Neural cell (in vitro differentiated cells): ENCODE data around the gene AGBL4. TPM values are rescaled to one million over a fixed set of nuclear protein-coding genes. Genes with fewer than 3 reads are reported as not detected.

Experiments
- H2AFZ ChIP-seq: fragments of 200-600, 300-800 bp; sonication (generic), shearing (Covaris generic); 2 replicates; pipeline ENCODE4 v1.6.0; 2014; ENCODE audit warnings: low read depth, mild to moderate bottlenecking, antibody characterized with exemption, low read length, moderate library complexity
- H3F3A ChIP-seq: fragments of 200-600 bp; shearing (Covaris generic); 2 replicates; pipeline ENCODE4 v1.6.1; 2016; ENCODE audit warnings: mild to moderate bottlenecking, moderate library complexity, mixed read lengths, antibody characterized with exemption, low read length; ENCODE audit not compliant: insufficient read depth, poor library complexity, severe bottlenecking
- H3K27ac ChIP-seq: fragments of 200-600, 300-800 bp; sonication (generic), shearing (Covaris generic); 2 replicates; pipeline ENCODE4 v1.5.1; 2014; ENCODE audit warnings: mild to moderate bottlenecking, low read length, moderate library complexity
- H3K27me3 ChIP-seq: fragments of 300-800, 200-600 bp; sonication (generic), shearing (Covaris generic); 2 replicates; pipeline ENCODE4 v1.6.0; 2014; ENCODE audit warnings: mild to moderate bottlenecking, low read depth, low read length, moderate library complexity; ENCODE audit not compliant: insufficient read depth
- H3K36me3 ChIP-seq: fragments of 300-800, 200-600 bp; sonication (generic), shearing (Covaris generic); 2 replicates; pipeline ENCODE4 v1.5.1; 2014; ENCODE audit warnings: mild to moderate bottlenecking, antibody characterized with exemption, low read length, moderate library complexity; ENCODE audit not compliant: insufficient read depth
- H3K4me2 ChIP-seq: fragments of 300-800, 200-600 bp; sonication (generic), shearing (Covaris generic); 2 replicates; pipeline ENCODE4 v1.6.0; 2014; ENCODE audit warnings: mild to moderate bottlenecking, low read length
- H3K4me3 ChIP-seq: fragments of 300-800, 200-600 bp; sonication (generic), shearing (Covaris generic); 2 replicates; pipeline ENCODE4 v1.5.1; 2014; ENCODE audit warnings: mild to moderate bottlenecking, low read length, moderate library complexity
- H3K79me2 ChIP-seq: fragments of 200-600 bp; shearing (Covaris generic); replicated peaks from 2 replicates; pipeline ENCODE4 v1.6.0; 2014; ENCODE audit warnings: mild to moderate bottlenecking, low read length, moderate library complexity; ENCODE audit not compliant: insufficient read depth
- H3K9ac ChIP-seq: fragments of 300-800, 200-600 bp; sonication (generic), shearing (Covaris generic); 2 replicates; pipeline ENCODE4 v1.6.1; 2016; ENCODE audit warnings: mild to moderate bottlenecking, low read length, mixed read lengths
- H3K9me2 ChIP-seq: fragments of 200-600 bp; shearing (Covaris generic); 2 replicates; pipeline ENCODE4 v1.6.1; 2016; ENCODE audit warnings: mild to moderate bottlenecking, low read length, mixed read lengths; ENCODE audit not compliant: insufficient read depth
- H3K9me3 ChIP-seq: fragments of 200-600, 300-800 bp; sonication (generic), shearing (Covaris generic); 2 replicates; pipeline ENCODE4 v1.6.1; 2016; ENCODE audit warnings: mild to moderate bottlenecking, mixed run types, low read length, moderate library complexity, mixed read lengths
- H4K20me1 ChIP-seq: fragments of 200-600 bp; shearing (Covaris generic); 2 replicates; pipeline ENCODE4 v1.6.1; 2016; ENCODE audit warnings: mild to moderate bottlenecking, mixed run types; ENCODE audit not compliant: insufficient read depth
- CTCF ChIP-seq: fragments of 450-650 bp; IDR thresholded peaks from 2 replicates; pipeline ENCODE4 v1.5.1; 2014; ENCODE audit warnings: antibody characterized with exemption, mild to moderate bottlenecking, moderate library complexity; ENCODE audit not compliant: poor library complexity, severe bottlenecking
- EP300 ChIP-seq: fragments of 450-650 bp; conservative IDR thresholded peaks from 2 replicates; pipeline ENCODE4 v1.6.1; 2014; ENCODE audit warnings: antibody characterized with exemption, mild to moderate bottlenecking, moderate library complexity; ENCODE audit not compliant: poor library complexity, severe bottlenecking
- EZH2 ChIP-seq: fragments of 200-600, 300-800 bp; shearing (Covaris generic), sonication (generic); IDR thresholded peaks from 2 replicates; pipeline ENCODE4 v1.6.1; 2014; ENCODE audit warnings: antibody characterized with exemption, low read length, borderline replicate concordance, mild to moderate bottlenecking; ENCODE audit not compliant: insufficient read depth, poor library complexity, severe bottlenecking
- MXI1 ChIP-seq: fragments of 450-650 bp; conservative IDR thresholded peaks from 2 replicates; pipeline ENCODE4 v1.6.1; 2014; ENCODE audit warnings: antibody characterized with exemption, mild to moderate bottlenecking; ENCODE audit not compliant: poor library complexity, severe bottlenecking
- POLR2AphosphoS5 ChIP-seq: IDR thresholded peaks from 2 replicates; pipeline ENCODE4 v1.6.1; 2012
- RAD21 ChIP-seq: fragments of 450-650 bp; conservative IDR thresholded peaks from 2 replicates; pipeline ENCODE4 v1.6.1; 2014; ENCODE audit warnings: antibody characterized with exemption, mild to moderate bottlenecking, moderate library complexity
- REST ChIP-seq: IDR thresholded peaks from 2 replicates; pipeline ENCODE4 v1.6.1; 2012; ENCODE audit warnings: borderline replicate concordance
- SMC3 ChIP-seq: fragments of 450-650 bp; conservative IDR thresholded peaks from 2 replicates; pipeline ENCODE4 v1.6.1; 2014; ENCODE audit warnings: antibody characterized with exemption, mild to moderate bottlenecking, moderate library complexity; ENCODE audit not compliant: poor library complexity
- TAF1 ChIP-seq: IDR thresholded peaks from 2 replicates; pipeline ENCODE4 v1.6.1; 2012; ENCODE audit warnings: low read depth
- polyA plus RNA-seq: library from polyadenylated mRNA; depleted of rRNA; stranded (reverse); fragments of >200 nt; gene quantifications from 2 replicates; pipeline ENCODE4 v1.2.3, GENCODE V29; 2014

The AGBL4 gene
- polyA plus RNA-seq, 1 donor from 2014 or later, result 1.3 TPM

- Histone ChIP-seq H2AFZ (no peak overlapping the region), H3K9ac (no peak overlapping the region), H3K4me2 (no peak overlapping the region), H3K79me2 (no peaks in the 10 kb centered on the region), H3K27ac (no peak overlapping the region), H3K27me3 (no peaks in the 10 kb centered on the region), H3K9me2 (no peaks in the 10 kb centered on the region), H3F3A (no peaks in the 10 kb centered on the region), H3K9me3 (peaks cover 13% of the 10 kb centered on the region), H3K36me3 (no peaks in the 10 kb centered on the region), H4K20me1 (no peaks in the 10 kb centered on the region), H3K4me3 (no peak overlapping the region)
- TF ChIP-seq SMC3 (no peak), TAF1 (no peak), EZH2 (no peak), MXI1 (no peak), CTCF (no peak), REST (no peak), RAD21 (no peak), EP300 (no peak), POLR2AphosphoS5 (no peak)
Observed at GRCh38 chr1:49626472-49626871, 397.3 kb downstream of the AGBL4 start.

GRCh38 chr1:49622877-49623276 is 400.9 kb downstream of the AGBL4 start:
- Histone ChIP-seq H3K36me3 (no peaks in the 10 kb centered on the region), H4K20me1 (no peaks in the 10 kb centered on the region), H3K9me2 (no peaks in the 10 kb centered on the region), H3K27ac (no peak overlapping the region), H3K79me2 (no peaks in the 10 kb centered on the region), H3K27me3 (no peaks in the 10 kb centered on the region), H3K4me2 (no peak overlapping the region), H2AFZ (no peak overlapping the region), H3K4me3 (no peak overlapping the region), H3F3A (no peaks in the 10 kb centered on the region), H3K9me3 (peaks cover 4% of the 10 kb centered on the region), H3K9ac (no peak overlapping the region)
- TF ChIP-seq MXI1 (no peak), EP300 (no peak), TAF1 (no peak), POLR2AphosphoS5 (no peak), RAD21 (no peak), CTCF (no peak), REST (no peak), EZH2 (no peak), SMC3 (no peak)
